ENCODE measurements around the gene ONECUT1. TPM values are rescaled to one million over a fixed set of nuclear protein-coding genes. Genes with fewer than 3 reads are reported as not detected.
A peak's percentile ranks its signal among the peaks of the same experiment; 100 is the strongest.
"Not testable (repeated sequence)": the region's sequence is repeated elsewhere in the genome, so short reads cannot be mapped to it uniquely, and the experiment has no call there.

The ONECUT1 gene
- not detected for total RNA-seq

DNA sequence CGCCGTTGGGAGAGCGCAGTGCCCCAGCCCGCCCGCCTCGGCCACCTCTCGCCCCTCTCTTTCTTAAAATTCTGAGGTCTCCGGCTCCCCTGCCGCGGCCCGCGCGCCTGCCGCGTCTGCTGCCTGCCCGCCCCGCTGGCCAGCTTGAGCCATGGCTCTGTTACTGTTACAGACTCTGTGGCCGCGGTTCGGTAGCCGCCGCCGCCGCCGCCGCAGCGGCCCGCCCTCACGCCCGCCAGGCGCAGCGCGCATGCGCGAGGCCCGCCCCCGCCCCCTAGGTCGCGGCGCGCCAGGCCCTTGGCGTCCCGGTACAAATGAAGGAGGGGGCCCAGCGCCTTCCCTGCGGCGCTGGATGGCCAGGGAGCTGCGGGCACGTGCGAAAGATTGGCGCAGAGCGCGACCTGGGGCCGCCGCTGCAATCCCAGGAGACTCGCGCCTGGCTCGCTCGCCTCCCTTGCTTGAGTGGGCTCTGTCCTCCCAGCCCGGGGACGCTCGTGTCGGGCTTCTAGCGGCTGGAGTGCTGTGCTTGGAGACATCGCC, at the start of gene ONECUT1:
ONECUT1 (minus strand) TSS at position 168 of the 540 bp plus-strand sequence. CDS start 452 bp downstream, outside the sequence.
- ATAC-seq (replicated peaks in 1 of 2): peak; percentile 75 to 76
- Mint-ChIP-seq H3K27ac (no peak within 1 kb of the TSS), H3K36me3 (ENCODE audit: insufficient read depth in 2 of 2) (no peaks in the 10 kb centered on the region), H3K9me3 (no peaks in the 10 kb centered on the region), H3K4me3 (peak within 1 kb of the TSS; percentile 65 to 74), H3K4me1 (ENCODE audit: low read depth) (peaks cover 26% of the 10 kb centered on the region), H3K27me3 (ENCODE audit: low read depth) (peaks cover 89% of the 10 kb centered on the region)
- DNase-seq: peak; percentile 62 to 76

DNA sequence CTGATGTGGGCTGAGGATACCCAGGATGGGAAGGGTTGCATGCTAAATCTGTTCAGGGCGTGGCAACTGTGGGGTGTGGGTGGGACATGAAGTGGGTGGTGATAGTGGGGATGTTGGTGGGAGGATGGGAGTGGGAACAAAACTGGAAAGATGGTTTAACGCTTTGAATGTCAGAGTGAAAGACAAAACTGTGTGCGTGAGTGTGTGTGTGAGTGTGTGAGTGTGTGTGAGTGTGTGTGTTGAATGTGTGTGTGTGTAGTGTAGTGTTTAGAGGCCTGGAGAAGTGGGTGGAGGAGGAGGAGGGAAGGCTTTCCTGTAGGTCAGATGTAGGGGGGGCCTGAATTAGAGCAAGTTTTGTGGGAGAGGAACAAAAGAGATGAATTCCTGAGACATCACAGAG, 44.2 kb upstream of the ONECUT1 start:
- no peak for ATAC-seq (replicated peaks in 1 of 2)
- no peaks in the 10 kb centered on the region for H3K4me1 Mint-ChIP-seq (ENCODE audit: low read depth)
- peaks cover 0 to 1% of the 10 kb centered on the region in 2 donors for H3K36me3 Mint-ChIP-seq (ENCODE audit: insufficient read depth in 2 of 2)
- H3K9me3 Mint-ChIP-seq: peaks cover 0 to 1% of the 10 kb centered on the region in 2 donors
- H3K27me3 Mint-ChIP-seq (ENCODE audit: low read depth): peaks cover 15% of the 10 kb centered on the region
- no peak overlapping the region for H3K4me3 Mint-ChIP-seq
- DNase-seq: no peak
- H3K27ac Mint-ChIP-seq: no peak overlapping the region

DNA sequence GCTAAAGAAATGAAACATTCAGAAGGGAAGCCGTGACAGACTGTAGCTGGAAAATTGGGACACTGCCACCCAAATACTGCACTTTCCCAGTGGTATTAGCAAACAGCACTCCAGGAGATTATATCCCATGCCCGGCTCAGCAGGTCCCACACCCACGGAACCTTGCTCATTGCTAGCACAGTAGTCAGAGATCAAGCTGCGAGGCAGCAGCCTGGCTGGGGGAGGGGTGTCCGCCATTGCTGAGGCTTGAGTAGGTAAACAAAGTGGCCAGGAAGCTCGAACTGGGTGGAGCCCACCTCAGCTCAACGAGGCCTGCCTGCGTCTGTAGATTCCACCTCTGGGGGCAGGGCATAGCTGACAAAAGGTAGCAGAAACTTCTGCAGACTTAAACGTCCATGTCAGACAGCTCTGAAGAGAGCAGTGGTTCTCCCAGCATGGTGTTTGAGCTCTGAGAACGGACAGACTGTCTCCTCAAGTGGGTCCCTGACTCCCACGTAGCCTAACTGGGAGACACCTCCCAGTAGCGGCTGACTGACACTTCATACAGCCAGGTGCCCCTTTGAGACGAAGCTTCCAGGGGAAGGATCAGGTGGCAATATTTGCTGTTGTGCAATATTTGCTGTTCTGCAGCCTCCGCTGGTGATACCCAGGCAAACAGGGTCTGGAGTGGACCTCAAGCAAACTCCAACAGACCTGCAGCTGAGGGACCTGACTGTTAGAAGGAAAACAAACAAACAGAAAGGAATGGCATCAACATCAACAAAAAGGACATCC, 34.2 kb upstream of the ONECUT1 start:
- H3K27me3 Mint-ChIP-seq (ENCODE audit: low read depth): peaks cover 24% of the 10 kb centered on the region
- not testable (repeated sequence) for H3K4me3 Mint-ChIP-seq; H3K36me3 Mint-ChIP-seq (ENCODE audit: insufficient read depth in 2 of 2); H3K9me3 Mint-ChIP-seq; ATAC-seq (replicated peaks in 1 of 2); H3K4me1 Mint-ChIP-seq (ENCODE audit: low read depth); DNase-seq; H3K27ac Mint-ChIP-seq

DNA sequence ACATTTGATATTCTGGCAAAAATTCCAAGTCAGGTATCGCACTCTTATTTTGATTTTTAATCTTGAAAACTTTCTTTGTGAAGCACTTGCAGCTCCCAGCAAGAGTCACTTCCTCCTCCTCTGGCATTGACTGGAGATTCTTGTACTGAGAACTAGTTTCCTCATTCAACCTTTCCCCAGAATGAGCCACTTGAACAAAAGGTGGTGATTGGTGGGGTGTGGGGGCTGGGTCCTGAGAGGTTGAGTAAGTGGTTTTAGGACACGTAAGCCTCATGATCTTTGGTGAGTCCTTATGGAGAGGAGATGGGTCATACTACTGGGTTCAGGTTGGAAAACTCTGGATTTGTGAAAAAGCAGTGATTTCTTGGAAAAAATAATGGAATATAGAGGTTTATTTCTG, 32.3 kb upstream of the ONECUT1 start:
- Mint-ChIP-seq H3K27ac (no peak overlapping the region), H3K4me3 (no peak overlapping the region)

DNA sequence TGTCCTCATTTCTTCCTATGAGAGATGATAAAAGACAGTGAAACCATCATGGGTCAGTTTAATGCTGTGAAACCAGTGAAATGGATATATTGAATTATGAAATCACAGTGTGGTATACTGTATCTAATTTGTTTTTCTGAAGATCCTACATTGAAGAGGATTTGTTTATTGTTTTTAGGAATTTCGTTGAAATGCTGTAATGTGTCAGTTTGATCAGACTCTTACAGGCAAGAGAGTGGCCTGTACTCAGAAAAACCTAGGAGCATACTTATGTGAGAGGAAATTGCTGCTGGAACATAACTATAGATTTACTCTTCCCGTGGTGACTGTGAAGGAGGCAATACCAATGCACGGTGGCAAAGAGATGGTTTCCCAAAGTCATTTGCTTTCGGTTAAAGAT, 29.1 kb upstream of the ONECUT1 start:
- Mint-ChIP-seq H3K27ac (no peak overlapping the region), H3K27me3 (ENCODE audit: low read depth) (peaks cover 57% of the 10 kb centered on the region), H3K9me3 (peaks cover 1% of the 10 kb centered on the region in 2 donors), H3K4me3 (no peak overlapping the region), H3K36me3 (ENCODE audit: insufficient read depth in 2 of 2) (no peaks in the 10 kb centered on the region), H3K4me1 (ENCODE audit: low read depth) (no peaks in the 10 kb centered on the region)
- DNase-seq (no peak), ATAC-seq (replicated peaks in 1 of 2) (no peak)

More for the DNA sequence above, 32.3 kb upstream of the ONECUT1 start:
- peaks cover 42% of the 10 kb centered on the region for H3K27me3 Mint-ChIP-seq (ENCODE audit: low read depth)
- peaks cover 0 to 1% of the 10 kb centered on the region in 2 donors for H3K9me3 Mint-ChIP-seq
- no peak for ATAC-seq (replicated peaks in 1 of 2)
- H3K36me3 Mint-ChIP-seq (ENCODE audit: insufficient read depth in 2 of 2): no peaks in the 10 kb centered on the region
- DNase-seq: no peak
- H3K4me1 Mint-ChIP-seq (ENCODE audit: low read depth): no peaks in the 10 kb centered on the region

DNA sequence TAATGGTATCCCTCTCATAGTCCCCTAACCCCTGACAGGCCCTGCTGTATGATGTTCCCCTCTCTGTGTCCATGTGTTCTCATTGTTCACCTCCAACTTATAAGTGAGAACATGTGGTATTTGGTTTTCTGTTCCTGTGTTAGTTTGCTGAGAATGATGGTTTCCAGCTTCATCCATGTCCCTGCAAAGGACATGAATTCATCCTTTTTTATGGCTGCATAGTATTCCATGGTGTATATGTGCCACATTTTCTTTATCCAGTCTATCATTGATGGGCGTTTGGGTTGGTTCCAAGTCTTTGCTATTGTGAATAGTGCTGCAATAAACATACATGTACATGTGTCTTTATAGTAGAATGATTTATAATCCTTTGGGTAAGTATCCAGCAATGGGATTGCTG, 25.8 kb upstream of the ONECUT1 start:
- ATAC-seq (replicated peaks in 1 of 2); H3K4me1 Mint-ChIP-seq (ENCODE audit: low read depth); H3K4me3 Mint-ChIP-seq; DNase-seq; H3K27ac Mint-ChIP-seq; H3K9me3 Mint-ChIP-seq; H3K36me3 Mint-ChIP-seq (ENCODE audit: insufficient read depth in 2 of 2): not testable (repeated sequence)
- peaks cover 73% of the 10 kb centered on the region for H3K27me3 Mint-ChIP-seq (ENCODE audit: low read depth)

DNA sequence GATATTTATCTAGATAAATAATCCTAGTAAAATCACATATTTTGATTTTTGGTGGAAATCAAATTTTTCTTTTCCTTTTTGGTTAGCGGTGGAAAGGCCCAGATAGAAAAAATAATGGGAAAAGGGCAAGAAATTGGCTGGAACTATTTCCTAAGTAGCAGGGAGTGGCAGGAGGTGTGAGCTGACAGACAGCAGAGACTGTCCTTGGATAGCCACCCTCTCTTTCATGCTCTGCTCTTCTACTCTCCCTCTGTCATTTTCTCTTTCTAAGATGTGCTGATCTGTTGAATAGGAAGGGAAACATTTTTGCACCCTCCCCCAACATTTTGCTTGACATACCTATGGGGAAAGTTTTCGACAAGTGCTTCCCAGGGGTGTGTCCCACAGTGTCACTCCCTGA, 18.9 kb upstream of the ONECUT1 start:
- no peak for DNase-seq
- H3K36me3 Mint-ChIP-seq (ENCODE audit: insufficient read depth in 2 of 2): no peaks in the 10 kb centered on the region

DNA sequence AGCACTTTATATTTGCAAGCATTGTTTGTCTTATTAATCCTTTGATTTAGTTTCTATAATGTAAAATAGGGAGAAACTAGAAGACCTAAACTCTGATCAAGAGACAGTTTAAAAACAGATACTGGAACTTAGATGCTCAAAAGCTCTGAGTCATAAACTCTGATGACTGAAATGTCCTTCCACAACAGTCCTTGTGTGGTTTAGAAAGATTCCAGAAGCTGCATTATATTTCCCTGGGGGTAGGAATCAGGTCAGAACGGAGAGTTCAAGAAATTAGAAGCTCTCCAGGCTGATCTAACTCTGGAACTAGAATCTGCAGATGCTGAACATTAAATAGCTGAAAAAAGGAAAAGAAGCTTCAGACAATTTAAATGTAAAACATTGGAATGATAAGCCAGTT, 18.3 kb upstream of the ONECUT1 start:
- no peaks in the 10 kb centered on the region for H3K9me3 Mint-ChIP-seq
- ATAC-seq (replicated peaks in 1 of 2) (no peak), DNase-seq (no peak)
- peaks cover 57% of the 10 kb centered on the region for H3K27me3 Mint-ChIP-seq (ENCODE audit: low read depth)
- no peak overlapping the region for H3K4me3 Mint-ChIP-seq
- H3K36me3 Mint-ChIP-seq (ENCODE audit: insufficient read depth in 2 of 2): no peaks in the 10 kb centered on the region
- H3K4me1 Mint-ChIP-seq (ENCODE audit: low read depth): peaks cover 11% of the 10 kb centered on the region
- no peak overlapping the region for H3K27ac Mint-ChIP-seq

More for the DNA sequence above, 18.9 kb upstream of the ONECUT1 start:
- Mint-ChIP-seq H3K27me3 (ENCODE audit: low read depth) (peaks cover 60% of the 10 kb centered on the region), H3K9me3 (no peaks in the 10 kb centered on the region), H3K4me3 (no peak overlapping the region), H3K4me1 (ENCODE audit: low read depth) (peaks cover 8% of the 10 kb centered on the region), H3K27ac (no peak overlapping the region)
- no peak for ATAC-seq (replicated peaks in 1 of 2)

DNA sequence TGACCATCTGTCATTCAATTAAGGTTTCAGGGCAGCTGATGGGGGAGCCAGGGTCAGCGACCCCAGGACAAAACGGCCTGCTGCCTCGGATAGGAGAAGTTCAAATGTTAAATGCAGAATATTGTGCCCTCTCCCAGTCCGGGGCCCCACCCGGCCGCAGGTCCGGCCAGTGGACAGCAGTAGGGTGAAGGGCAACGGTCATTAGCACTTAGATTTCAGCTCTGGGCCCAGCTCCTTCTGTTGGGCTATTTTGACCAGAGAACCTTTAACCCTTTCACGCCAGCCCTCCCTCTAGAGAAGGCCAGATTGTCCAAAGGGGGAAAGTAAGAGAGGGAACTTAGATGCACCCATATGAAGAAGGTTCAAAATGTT, 16.1 kb upstream of the ONECUT1 start:
- Mint-ChIP-seq H3K4me3 (peak overlapping the region in 1 of 2 donors; percentile 20), H3K27ac (no peak overlapping the region), H3K36me3 (ENCODE audit: insufficient read depth in 2 of 2) (no peaks in the 10 kb centered on the region), H3K4me1 (ENCODE audit: low read depth) (peaks cover 17% of the 10 kb centered on the region), H3K27me3 (ENCODE audit: low read depth) (peaks cover 75% of the 10 kb centered on the region), H3K9me3 (no peaks in the 10 kb centered on the region)
- ATAC-seq (replicated peaks in 1 of 2) (no peak), DNase-seq (no peak)

DNA sequence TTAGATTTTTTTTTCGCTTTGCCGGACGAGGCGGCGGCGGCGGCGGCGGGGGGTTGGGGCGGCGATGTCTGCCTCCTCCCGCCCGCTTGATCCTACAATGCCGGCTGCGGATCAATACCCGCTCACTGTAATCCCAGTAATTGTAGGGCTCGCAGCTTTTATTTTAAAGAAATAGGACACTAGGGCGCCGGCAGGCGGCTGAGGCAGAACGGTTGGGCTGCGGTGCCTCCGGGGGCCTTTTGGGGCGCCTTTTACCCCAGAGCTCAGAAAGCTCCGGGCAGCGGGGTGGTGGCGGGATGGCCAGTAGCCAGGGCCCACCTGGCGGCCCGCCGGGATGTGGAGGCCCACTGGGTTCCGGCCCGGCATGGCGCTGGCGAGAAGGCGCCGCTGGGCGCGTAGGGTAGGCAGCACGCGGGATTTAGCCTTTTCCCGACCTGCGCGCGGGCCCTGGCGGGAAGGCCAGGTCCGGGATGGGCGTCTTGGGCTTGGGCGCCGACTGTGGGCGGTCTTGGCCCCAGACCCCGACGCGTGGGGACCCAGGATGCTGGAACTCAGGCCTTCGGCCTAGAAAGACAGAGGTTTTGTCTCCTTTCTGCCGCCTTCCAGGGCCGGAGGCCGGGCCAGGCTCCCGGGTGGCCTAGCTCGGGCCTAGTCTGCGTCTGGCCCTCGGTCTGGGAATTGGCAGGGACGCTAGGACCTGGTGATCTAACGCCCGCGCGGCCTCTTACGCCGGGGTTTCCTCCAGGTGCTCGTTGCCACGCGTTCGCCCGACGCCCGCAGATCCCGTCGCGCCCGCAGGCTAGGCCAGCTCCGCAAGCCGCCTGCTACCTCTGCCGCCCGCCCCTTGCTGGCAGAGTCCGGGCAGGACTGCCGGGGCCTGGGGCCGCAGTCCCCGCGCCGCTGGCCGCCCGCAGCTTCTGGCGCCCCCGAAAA, 15.5 kb upstream of the ONECUT1 start:
- peak overlapping the region; percentile 71 to 73 for H3K4me3 Mint-ChIP-seq
- peaks cover 75% of the 10 kb centered on the region for H3K27me3 Mint-ChIP-seq (ENCODE audit: low read depth)
- H3K27ac Mint-ChIP-seq: no peak overlapping the region
- DNase-seq (peak in 1 of 2 donors; percentile 5), ATAC-seq (replicated peaks in 1 of 2) (peak; percentile 52 to 60)
- peaks cover 22% of the 10 kb centered on the region for H3K4me1 Mint-ChIP-seq (ENCODE audit: low read depth)
- no peaks in the 10 kb centered on the region for H3K36me3 Mint-ChIP-seq (ENCODE audit: insufficient read depth in 2 of 2)
- no peaks in the 10 kb centered on the region for H3K9me3 Mint-ChIP-seq

DNA sequence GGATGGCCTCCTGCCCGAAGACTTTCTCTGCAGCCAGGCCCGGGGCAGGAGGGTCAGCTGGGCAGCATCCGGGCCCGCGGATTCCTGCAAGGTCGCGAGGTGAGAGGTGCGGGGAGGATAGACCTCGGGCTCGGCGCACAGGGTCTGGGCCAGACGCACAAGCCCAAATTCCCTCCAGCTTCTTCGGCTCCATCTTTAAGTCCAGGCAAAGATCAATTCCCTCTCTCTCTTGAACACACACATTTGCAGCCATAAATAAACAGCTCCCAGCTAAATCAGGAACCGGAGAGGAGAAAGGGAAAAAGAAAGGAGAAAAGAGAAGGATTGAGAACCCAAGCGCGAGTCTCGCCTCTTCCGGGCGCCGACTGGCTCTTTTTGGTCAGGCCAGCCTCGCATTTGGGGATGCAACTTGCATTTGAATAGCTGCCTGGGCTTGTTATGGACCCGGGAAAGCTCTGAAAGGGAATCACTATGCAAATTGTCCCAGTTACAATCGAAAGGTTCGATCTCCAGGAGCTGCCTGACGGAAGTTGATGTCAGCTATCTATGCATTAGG, 14.5 kb upstream of the ONECUT1 start:
- Mint-ChIP-seq H3K9me3 (no peaks in the 10 kb centered on the region), H3K4me3 (peak overlapping the region; percentile 80 to 81), H3K4me1 (ENCODE audit: low read depth) (peaks cover 31% of the 10 kb centered on the region), H3K27ac (no peak overlapping the region), H3K27me3 (ENCODE audit: low read depth) (peaks cover 76% of the 10 kb centered on the region), H3K36me3 (ENCODE audit: insufficient read depth in 2 of 2) (no peaks in the 10 kb centered on the region)
- ATAC-seq (replicated peaks in 1 of 2) (no peak), DNase-seq (no peak)

DNA sequence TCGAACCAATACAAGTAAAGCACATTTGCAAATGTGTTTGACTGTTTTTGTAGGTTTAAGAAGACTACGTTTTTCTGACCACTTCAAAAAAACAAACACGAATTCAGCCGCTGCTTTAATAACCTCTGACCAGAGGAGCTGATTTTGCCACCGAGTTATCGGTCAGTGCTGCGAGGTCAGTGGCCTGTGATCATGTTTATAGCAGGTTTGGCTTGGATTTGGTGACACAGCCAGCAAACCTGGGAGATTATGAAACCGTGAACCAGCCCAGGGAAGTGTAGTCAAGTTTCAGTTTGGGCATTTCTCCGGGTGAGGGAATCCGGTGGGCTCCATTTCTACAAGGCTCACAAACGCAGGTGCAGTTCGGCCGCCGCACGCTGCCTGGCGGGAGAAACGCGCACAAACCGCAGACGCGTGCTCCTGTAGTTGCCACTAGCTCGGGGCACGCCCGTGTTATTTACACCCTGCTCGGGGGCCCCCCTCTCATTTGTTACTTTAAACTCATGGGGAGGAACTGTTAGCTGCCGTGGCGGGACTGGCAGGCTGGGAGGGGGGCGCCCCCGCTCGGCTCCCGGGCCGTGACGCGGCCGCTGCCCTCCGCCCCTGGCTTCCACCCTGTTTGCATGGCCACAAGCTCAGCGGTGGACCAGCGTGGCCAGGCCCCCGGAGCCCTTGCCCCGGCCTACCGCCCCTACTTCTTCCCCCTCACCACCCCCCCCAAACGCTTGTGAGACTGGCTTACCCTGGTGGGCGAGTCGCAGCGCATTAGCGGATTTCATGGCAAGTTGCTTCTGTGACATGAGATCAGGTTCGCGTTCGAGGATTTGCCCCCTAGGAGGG, 13.6 kb upstream of the ONECUT1 start:
- H3K36me3 Mint-ChIP-seq (ENCODE audit: insufficient read depth in 2 of 2): no peaks in the 10 kb centered on the region
- DNase-seq (no peak), ATAC-seq (replicated peaks in 1 of 2) (no peak)
- H3K9me3 Mint-ChIP-seq: no peaks in the 10 kb centered on the region
- no peak overlapping the region for H3K27ac Mint-ChIP-seq
- H3K27me3 Mint-ChIP-seq (ENCODE audit: low read depth): peaks cover 76% of the 10 kb centered on the region
- H3K4me3 Mint-ChIP-seq: peak overlapping the region; percentile 80 to 81
- peaks cover 36% of the 10 kb centered on the region for H3K4me1 Mint-ChIP-seq (ENCODE audit: low read depth)

Data from activated T-cell treated with anti-CD3 and anti-CD28 coated beads, Interleukin-2, amount 50 U/mL, for 72 hours (primary cell).